A204.1 (cell line): ENCODE results near the gene LAMC1.
"Not testable (repeated sequence)": the region's sequence is repeated elsewhere in the genome, so short reads cannot be mapped to it uniquely, and the experiment has no call there.

Experiments used
- FAIRE-seq: peaks from 2 replicates; lab custom pipeline; 2012; peaks lifted over from hg19 to GRCh38; lab: Jason Lieb, UNC

Gene LAMC1

GRCh38 chr1:183150032-183150431 lies 126.8 kb downstream of the LAMC1 start:
- not testable (repeated sequence) for FAIRE-seq

GRCh38 chr1:183150445-183150844 lies 127.2 kb downstream of the LAMC1 start:
- FAIRE-seq: no peak

- FAIRE-seq: no peak
These were observed 129.0 kb downstream of the LAMC1 start for GRCh38 chr1:183152180-183152579.

DNA sequence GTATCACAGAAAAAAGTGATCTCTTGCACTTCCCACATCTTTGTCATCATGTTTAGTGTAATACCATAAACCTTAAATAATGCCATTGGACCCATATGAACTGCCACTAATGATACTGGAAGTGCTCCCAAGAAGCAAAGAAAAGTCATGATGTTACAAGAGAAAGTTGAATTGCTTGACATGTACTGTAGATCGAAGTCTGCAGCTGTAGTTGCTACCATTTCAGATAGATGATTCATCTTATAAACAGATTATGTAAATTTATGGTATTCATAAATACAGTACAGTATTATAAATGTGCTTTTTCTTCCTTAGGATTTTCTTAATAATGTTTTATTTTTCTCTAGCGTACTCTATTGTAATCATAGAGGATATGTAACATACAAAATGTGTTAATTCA lies 132.7 kb downstream of the LAMC1 start:
- no peak for FAIRE-seq

DNA sequence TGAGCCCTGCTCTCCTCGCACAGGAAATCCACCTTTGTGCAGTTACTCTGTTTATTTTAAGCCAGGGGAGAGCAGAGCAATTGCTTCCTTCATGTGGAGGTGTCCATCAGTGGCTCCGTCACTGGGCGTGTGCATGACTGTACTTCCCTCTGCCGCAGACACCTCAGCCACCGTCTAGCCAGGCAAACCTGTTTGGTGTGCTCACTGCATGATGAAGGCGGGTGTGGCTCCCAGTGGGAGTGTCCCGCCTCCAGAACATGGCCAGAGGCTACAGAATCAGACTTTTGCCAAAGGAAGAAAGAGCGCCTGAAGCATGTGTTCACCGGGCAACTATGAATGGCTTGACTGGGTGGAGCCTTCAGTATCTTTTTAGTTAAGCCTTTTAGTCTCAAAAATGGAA lies 136.7 kb downstream of the LAMC1 start:
- FAIRE-seq: no peak

GRCh38 chr1:183161391-183161790 lies 138.2 kb downstream of the LAMC1 start:
- FAIRE-seq: no peak

GRCh38 chr1:183163316-183163715 lies 140.1 kb downstream of the LAMC1 start:
- FAIRE-seq: no peak

DNA sequence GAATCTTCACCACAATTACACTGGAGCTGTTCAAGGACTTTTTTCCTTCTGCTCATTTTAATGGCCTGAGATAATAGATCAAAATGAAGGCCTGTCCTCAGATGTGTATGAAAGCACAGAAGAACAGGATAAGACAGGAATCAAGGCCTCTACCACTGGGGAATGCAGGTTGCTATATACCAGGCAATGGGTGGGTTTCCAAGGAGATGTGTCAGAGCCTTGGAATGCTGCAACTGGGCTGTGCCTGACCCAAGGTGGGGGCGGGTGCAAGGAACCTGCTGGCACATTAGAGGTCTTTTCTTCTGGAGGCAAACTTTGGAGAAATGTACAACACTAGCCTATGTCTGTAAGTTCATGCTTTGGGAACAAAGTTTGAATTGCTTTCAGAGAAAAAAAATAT lies 141.1 kb downstream of the LAMC1 start:
- no peak for FAIRE-seq

DNA sequence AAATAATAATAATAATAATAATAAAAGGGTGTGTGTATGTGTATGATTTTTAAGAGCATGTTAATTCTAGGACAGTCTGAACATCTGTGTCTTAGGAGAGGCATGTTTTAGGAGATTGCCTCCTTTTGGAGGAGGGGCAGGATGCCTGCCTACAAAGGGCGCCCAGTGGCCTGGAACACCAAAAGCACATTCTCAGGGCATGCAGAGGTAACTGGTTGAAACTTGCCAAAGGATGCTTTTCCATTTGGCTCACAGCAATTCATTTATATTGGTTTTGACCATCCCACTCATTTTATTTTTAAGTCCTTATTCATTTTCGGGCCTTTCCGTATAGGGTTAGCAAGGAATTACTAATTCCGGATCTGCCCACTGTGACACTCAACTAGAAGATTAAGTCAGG lies 141.7 kb downstream of the LAMC1 start:
- FAIRE-seq: no peak

DNA sequence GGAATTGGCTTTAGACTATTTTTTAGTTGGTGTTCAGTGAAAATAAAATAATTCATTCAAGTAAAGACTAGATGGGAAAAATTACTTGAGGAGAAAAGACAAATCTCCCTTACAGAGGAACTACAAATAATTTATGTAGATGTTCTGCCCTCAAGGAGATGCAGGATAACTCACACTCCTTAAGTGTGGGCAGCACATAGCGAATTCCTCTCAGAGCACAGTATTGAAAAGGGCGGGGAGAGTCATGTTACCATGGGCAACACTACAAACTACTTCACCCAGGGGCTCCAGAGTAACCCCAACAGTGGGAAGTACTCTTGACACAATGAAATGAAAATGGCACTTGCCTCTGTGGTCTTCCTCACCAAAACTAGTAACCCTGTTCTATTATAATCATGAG lies 142.2 kb downstream of the LAMC1 start:
- FAIRE-seq: no peak

GRCh38 chr1:183166454-183166853 lies 143.2 kb downstream of the LAMC1 start:
- FAIRE-seq: no peak

DNA sequence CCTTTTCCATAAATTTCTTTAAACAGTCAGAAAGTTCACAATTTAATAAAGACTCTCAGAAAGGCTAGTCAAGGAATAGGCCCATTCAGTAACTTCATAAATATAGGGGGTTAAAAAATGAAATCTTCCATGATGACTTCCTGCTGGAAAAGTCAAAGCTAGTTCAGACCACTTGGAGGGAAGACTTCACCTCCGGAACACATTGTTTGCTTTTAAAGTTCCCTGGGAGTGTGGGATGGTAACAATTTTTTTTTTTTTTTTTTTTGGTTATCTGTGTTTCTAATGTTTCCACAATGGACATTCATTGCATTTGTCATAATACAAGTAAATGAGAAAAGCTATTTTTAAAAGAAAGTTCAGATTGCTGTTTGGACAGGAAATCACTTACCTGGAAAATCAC lies 144.5 kb downstream of the LAMC1 start:
- FAIRE-seq: no peak

DNA sequence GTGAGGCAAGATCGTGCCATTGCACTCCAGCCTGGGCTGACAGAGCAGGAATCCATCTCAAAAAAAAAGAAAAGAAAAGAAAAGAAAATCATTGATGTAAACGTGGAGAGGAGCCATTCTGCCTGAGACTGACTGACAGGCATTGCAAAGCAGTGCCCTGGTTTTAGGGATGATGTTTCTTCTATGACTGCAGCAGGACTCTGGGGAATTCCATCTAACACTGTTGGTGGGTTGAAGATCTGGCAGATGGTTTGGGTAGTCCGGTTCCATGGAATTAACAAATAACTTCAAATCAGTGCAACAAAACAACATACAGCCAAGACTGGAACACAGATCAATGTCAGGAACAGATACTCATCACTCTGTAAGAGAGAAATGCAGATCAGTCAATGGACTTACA lies 145.1 kb downstream of the LAMC1 start:
- FAIRE-seq: no peak

GRCh38 chr1:183173828-183174227 lies 150.6 kb downstream of the LAMC1 start:
- FAIRE-seq: no peak

DNA sequence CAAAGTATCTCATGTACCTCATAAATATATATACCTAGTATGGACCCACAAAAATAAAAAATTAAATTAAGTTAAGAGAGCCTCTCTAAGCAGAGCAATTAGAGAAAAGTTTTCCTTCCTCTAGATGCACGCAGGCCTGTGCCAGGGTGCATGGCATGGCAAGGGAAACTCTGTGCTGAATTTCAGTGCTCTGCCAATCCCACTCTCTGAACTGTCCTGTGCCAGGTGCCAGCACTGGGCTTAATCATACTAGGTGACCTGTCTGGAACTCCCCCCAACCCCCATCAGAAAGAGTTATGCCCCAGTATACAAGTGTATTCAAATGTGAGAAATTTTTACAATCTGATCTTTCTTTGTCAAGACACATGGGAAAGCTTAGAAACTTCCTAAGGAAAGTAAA lies 152.4 kb downstream of the LAMC1 start:
- no peak for FAIRE-seq

- FAIRE-seq: no peak
These were observed 155.3 kb downstream of the LAMC1 start for GRCh38 chr1:183178545-183178944.

- FAIRE-seq: no peak
These were observed 155.8 kb downstream of the LAMC1 start for GRCh38 chr1:183179033-183179432.

GRCh38 chr1:183180218-183180617 lies 157.0 kb downstream of the LAMC1 start:
- no peak for FAIRE-seq

DNA sequence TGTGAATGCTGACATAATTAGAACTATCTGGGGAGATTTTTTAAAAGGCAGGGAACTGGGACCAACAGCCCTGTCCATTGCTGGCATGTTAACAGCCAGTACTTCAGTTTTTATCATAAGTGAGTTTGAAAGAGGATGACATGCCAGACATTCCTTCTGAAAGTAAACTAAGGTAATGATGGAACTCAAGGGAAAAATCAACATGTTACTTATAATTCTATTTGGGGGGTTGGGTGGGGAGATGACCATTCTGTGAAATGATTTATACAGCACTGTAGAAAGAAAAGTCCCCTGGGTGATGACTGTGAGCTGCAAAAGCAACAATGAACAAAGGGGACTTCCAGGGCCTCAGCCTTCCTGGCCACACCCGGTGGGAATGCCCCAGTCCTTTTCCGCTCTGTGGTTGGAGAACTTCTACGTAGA lies 157.4 kb downstream of the LAMC1 start:
- FAIRE-seq: no peak

DNA sequence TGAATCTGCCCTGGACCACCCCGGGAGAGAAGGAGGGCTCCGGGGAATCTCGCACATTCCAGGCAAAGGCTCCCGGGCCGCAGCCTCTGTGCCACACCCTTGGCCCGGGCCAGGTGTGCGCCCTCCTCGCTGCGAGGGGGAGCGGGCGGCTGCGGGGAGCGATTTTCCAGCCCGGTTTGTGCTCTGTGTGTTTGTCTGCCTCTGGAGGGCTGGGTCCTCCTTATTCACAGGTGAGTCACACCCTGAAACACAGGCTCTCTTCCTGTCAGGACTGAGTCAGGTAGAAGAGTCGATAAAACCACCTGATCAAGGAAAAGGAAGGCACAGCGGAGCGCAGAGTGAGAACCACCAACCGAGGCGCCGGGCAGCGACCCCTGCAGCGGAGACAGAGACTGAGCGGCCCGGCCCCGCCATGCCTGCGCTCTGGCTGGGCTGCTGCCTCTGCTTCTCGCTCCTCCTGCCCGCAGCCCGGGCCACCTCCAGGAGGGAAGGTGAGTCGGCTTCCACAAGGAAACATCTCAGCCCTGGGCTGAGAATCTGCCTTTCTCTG lies 162.8 kb downstream of the LAMC1 start, which contains the start of gene LAMC2:
LAMC2 (plus strand) TSS at position 324 of the 550 bp plus-strand sequence; CDS start at position 413, 89 bp downstream.
- FAIRE-seq: no peak

DNA sequence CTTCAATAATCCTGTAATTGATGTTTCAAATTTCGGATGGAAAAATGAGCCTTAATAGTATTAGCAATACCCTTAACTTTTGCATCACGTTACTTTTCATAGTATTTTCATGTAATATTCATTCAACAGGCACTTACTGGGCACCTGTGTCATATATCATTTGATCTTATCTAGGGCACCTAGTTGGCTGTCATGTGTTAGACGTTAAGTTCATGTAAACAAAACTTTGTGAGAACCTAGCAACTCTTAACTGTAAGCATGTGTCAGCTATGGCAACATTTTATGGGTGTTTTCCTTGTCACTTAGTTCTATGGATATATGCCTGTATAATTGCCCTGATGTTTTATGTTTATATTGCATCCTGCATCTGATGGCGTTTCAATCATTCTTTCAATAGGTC lies 163.6 kb downstream of the LAMC1 start:
- no peak for FAIRE-seq

DNA sequence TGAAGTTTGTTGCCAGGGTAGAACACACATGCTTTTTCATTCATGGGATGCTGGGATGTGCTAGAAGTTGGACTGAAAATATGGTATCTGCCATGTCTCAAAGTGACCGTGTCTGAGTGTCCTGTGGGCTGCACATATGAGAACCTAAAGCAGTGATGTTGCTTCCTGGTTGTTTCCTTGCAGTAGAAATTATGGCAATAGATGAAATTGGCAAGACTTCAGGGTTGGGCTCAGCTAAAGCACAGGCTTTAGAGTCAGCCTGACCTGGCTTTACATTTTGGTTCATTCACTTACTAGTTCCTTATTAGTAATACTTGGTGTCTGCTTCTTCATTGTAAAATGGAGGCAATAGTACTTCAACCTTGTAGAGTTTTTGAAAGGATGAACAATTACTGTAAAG lies 165.0 kb downstream of the LAMC1 start:
- no peak for FAIRE-seq

GRCh38 chr1:183191833-183192232 lies 168.6 kb downstream of the LAMC1 start:
- no peak for FAIRE-seq

DNA sequence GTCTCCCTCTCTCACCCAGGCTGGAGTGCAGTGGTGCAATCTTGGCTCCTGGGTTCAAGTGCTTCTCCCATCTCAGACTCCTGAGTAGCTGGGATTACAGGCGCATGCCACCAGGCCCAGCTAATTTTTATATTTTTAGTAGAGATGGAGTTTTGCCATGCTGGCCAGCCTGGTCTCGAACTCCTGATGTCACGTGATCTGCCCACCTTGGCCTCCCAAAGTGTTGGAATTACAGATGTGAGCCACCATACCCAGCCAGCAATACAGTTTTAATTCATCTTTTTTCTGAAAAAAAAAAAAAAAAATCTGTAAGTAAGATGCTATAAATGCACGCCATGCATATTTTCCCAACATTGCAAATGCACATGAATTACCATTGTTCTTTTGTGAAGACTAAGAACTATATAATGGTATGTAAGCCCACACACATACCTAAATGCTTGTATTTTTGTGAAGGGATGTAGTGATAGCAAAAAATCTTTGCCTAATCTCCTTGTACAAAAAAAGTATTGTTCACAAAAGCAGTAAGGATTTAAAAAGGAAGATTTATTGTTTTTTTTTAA lies 170.8 kb downstream of the LAMC1 start:
- no peak for FAIRE-seq
